Umbilical cord (tissue), 2 donors: ENCODE measurements around the gene CSGALNACT2. TPM values are rescaled to one million over a fixed set of nuclear protein-coding genes. Genes with fewer than 3 reads are reported as not detected.

Experiments
- DNase-seq: peaks from one replicate; pipeline ENCODE4 v3.0.0-alpha.2; 2015; ENCODE audit warnings: low spot score
- total RNA-seq: library from RNA; depleted of rRNA; stranded (reverse); fragments of >200 nt; gene quantifications from one replicate; pipeline ENCODE4 v1.2.3, GENCODE V29; 2014; ENCODE audit warnings: low replicate concordance; ENCODE audit not compliant: insufficient read depth

Gene CSGALNACT2
- total RNA-seq, 1 donor from 2014 or later: 65.5 TPM

DNA sequence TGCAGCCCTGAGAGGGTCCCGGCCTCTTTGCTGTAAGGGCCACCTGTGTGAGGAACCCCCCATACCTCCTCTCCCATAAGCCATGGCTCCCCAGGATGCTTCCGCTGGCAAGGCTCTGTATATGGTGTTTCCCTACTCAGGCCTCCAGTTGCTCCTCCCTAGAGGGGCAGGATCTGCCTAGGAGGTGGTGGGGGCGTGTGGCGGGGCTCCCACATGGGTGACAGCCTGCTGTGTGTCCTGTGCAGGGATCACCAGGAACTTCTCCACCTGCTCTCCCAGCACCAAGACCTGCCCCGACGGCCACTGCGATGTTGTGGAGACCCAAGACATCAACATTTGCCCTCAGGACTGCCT is 25.7 kb upstream of the CSGALNACT2 start:
- DNase-seq: no peak

DNA sequence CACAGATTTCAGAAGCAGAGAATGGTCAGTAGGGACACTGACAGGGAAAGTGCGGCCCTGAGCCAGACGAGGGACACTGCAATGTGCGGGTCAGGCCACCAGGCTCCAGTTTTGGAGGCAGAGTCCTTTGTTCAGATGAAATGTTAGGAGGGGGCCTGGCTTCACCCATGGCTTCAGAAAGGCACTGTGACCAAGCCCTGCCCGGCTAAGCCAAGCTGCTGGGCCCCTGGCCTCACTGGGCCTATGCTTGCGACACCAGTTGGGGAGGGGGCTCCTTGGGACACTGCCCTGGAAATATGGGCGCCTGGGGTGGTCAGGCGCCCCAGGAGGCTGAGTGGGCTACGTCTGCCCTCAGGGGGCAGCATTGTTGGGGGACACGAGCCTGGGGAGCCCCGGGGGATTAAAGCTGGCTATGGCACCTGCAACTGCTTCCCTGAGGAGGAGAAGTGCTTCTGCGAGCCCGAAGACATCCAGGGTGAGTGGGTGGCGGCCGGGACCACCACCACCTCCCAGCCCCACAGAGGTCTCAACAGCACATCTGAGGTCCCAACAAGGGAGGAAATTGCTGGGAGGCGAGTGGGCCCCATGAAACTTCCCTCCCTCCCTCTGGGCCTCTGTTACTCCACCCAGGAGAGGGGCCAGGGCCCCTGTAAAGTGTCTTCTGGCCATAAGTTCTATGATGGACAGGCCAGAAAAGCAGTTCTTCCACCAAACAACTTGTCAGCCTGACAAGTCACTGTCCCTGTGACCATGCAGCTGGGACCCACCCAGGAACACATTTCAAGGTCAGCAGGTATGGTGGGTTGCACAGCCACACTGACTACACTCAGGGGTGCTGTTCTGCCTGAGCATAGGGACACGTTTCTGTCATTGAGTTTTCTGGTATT is 24.8 kb upstream of the CSGALNACT2 start:
- no peak for DNase-seq

GRCh38 chr10:43114088-43114742 is 24.0 kb upstream of the CSGALNACT2 start:
- DNase-seq: no peak

DNA sequence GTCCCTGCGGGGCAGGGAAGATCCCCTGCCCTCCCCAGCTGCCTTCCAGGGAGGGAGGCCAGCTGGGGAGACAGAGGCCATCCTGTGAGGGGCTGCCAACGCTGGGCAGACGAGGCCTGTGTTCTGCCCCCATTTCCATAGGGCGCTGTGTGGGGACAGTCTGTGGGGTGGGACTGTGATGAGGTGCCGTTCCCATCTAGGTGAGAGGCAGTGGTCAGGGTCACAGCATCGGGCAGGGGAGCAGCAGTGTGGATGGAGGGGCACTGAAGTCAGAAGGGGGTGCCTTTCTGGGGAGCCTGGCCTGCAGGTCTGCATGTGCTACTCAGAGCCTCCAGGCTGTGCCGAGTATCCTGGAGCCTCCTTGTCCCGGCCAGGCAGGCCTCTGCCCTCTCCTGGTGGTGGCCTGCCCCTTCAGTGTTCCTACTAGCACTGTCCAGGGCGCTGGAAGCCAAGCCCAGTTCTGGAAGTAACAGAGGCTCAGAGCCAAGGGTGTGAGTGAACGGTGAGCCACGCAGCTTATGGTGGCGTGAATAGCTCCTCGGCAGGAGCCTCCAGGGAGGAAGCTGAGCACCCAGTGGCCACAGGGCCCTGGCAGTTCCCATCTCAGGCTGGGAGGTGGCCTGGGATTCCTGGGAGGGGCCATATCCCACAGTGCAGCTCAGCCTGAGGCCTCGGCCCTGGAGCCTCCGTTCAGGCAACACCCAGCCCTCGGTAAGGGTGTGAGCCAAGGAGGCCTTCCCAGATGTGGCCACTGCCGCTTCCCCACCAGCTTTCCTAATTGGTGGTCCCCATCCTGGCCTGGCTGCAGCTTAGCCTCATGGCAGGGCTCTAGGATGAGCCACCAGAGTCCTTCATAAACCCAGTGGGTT is 23.3 kb upstream of the CSGALNACT2 start:
- DNase-seq: no peak

DNA sequence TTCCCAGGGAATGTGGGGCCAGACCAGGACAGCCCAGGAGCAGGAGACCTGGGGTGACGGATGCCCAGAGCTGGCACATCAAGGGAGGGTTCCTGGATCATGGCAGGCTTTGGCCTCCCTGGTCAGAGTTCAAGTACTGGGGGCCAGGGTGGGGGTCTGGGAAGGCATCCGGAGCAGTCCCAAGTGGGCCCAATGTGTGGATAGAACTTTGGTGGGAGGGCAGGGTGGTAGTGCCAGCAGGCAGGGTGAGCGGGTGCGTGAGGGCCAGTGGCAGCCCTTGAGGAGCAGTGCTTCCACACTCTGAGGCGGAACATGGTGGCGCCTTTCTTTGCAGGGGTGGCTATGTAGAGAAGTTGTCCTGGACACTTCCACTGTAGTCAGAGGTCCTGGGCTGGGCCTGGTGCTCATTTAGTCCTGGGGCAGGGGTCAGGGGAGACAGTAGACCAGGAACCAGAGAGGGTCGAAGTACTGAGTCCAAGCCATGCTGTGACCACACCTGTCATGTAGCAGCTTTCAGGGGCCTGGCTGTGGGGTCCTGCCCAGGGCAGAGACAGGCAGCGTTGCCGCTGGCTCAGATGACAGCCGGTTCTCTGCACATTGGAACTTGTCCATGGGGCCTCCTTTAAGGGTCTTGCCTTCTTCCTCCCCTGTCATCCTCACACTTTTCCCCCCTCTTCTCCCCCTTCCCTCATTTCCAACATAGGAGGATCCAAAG is 22.2 kb upstream of the CSGALNACT2 start:
- DNase-seq: no peak

DNA sequence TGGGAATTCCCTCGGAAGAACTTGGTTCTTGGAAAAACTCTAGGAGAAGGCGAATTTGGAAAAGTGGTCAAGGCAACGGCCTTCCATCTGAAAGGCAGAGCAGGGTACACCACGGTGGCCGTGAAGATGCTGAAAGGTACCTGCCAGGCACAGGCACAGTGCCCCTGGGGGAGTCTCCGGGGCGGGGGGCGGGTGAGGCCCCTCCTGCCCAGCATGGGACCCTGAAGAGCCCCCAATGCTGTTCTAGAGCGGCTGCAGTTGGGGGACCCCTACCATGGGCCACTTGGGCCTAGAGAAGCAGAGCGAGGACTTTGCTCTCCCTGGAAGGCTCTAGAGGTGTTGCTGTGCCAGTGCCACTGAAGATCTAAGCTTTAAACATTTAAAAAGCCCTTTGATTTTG is 21.6 kb upstream of the CSGALNACT2 start:
- DNase-seq: no peak

DNA sequence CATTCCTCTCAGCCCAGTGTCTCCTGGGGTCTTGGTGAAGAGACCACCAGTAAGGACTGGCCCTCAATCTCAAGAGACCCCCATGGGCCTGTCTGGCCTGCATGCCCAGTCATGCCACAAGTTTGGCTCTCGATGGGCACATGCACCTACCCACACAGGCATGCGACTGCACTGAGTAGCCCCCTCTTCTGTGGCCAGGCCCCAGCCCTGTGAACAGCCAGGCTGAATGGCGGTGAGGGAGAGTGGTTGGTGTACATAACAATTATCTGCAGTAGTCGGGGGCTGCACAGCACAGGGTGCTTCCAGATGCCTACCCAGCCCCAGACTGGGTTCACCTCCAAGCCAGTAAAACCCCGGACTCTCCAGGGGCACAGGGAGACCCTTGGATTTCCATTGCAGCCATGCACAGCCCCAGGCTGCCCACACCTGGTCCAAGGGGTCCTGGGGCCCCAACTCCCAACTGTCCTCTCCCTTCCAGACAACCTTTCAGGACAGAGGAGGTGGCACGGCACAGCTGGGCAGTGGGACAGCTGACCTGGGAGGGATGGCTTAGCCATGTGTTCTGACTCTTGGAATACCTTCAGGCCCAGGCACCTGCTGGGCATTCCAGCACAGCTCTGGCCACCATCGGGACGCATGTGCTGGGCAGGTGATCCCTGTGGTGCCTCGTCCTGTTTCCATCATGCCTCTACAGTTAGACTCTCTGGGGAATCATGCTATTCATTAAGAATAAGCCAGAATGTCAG is 21.0 kb upstream of the CSGALNACT2 start:
- DNase-seq: no peak

GRCh38 chr10:43117777-43118583 is 20.3 kb upstream of the CSGALNACT2 start:
- no peak for DNase-seq

GRCh38 chr10:43118631-43119415 is 19.4 kb upstream of the CSGALNACT2 start:
- DNase-seq: no peak

- no peak for DNase-seq
Observed at GRCh38 chr10:43119416-43120115, 18.7 kb upstream of the CSGALNACT2 start.

DNA sequence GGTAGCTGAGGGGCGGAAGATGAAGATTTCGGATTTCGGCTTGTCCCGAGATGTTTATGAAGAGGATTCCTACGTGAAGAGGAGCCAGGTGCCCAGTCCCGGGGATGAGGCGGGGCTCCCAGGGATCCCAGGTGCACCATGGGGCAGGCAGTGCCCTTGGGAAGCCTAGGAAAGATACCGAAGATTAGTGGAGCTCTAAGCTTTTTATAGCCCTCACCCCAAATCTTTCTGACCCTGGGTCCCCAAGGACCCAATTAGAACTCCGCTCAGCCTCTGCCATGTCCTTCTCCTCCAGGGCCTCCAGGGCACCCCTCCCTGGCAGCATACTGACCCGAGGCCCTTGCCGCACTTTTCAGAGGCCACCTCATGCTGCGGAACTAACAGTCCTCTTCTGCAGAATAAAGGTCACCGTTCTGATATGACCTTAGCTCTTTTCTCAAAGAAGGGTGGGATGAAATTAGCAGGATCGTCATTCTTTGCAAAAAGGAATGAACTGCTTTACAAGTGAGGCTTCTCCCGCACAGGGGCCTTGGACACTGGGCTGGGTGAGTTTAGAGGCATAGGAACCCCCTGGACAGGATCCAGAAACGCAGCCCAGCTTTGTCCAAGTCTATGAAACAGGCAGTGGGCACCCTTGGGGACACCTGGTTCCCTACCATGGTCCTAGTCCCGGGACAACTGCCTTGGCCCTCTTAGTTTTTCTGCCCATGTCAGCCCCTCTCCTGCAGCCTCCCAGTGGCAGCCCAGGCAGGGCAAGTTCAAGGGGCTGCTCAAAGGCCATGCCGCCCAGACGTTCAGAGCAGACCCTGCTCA is 17.9 kb upstream of the CSGALNACT2 start:
- no peak for DNase-seq

- no peak for DNase-seq
Observed at GRCh38 chr10:43120929-43121314, 17.3 kb upstream of the CSGALNACT2 start.

- no peak for DNase-seq
Observed at GRCh38 chr10:43121444-43121843, 16.8 kb upstream of the CSGALNACT2 start.

GRCh38 chr10:43122096-43122495 is 16.1 kb upstream of the CSGALNACT2 start:
- no peak for DNase-seq

- DNase-seq: no peak
Observed at GRCh38 chr10:43122826-43123225, 15.4 kb upstream of the CSGALNACT2 start.

DNA sequence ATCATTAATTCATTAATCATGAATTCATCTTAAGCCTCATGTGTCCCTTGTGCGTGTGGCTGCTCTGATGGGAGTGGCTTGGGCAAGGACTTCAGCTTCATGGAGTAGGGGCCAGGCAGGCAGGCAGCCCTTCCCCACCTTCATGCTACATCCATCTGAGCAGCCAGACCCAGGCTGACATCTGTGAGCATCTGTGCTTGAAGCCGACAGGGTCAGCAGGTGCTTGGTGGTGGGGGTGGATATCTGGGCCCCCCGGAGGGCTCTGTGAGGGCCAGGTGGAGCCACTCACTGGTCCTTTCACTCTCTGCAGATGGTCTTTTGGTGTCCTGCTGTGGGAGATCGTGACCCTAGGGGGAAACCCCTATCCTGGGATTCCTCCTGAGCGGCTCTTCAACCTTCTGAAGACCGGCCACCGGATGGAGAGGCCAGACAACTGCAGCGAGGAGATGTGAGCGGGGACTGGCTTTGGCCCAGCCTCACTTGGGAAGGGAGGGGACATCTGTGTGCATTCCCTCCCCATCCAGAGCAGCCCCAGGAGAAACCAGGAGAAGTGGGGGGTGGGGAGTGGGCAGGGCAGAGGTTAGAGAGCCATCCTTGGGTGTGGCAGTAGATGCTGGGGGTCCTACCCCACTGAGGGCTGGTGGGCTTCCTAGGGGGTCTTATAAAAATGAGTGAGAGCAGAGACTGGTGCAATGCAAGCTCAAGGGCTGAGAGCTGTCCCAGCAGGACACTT is 14.7 kb upstream of the CSGALNACT2 start:
- DNase-seq: no peak

- no peak for DNase-seq
Observed at GRCh38 chr10:43124094-43124521, 14.1 kb upstream of the CSGALNACT2 start.
